SK-N-SH (cell line): ENCODE results near the gene KDM1A. TPM values are rescaled to one million over a fixed set of nuclear protein-coding genes. Genes with fewer than 3 reads are reported as not detected.

Source experiments
- CTCF ChIA-PET: fragments of 300-600, 350-600 bp; formaldehyde crosslinking; extraction: SDS; loops from one replicate; lab custom pipeline; 2021; lab: Yijun Ruan, JAX
- POLR2A ChIA-PET: fragments of 350-600 bp; sonication (Branson Sonifier 250); formaldehyde crosslinking; extraction: SDS; loops from one replicate; lab custom pipeline; 2020; ENCODE audit warnings: antibody characterized with exemption, inconsistent platforms; lab: Yijun Ruan, JAX
- DNase-seq: peaks from one replicate; pipeline ENCODE4 v3.0.0; 2012
- H2AFZ ChIP-seq: fragments of 200-600 bp; sonication (generic); 2 replicates; pipeline ENCODE4 v1.8.1; 2016; ENCODE audit warnings: antibody characterized with exemption, mild to moderate bottlenecking, low read depth
- H3F3A ChIP-seq: fragments of 200-600 bp; sonication (generic); replicated peaks from 2 replicates; pipeline ENCODE3; 2016; ENCODE audit warnings: antibody characterized with exemption, mild to moderate bottlenecking; ENCODE audit not compliant: insufficient read depth
- H3K27ac ChIP-seq, 2 experiments: fragments of 200-500 bp in 1 of 2; fragments of 200-600 bp in 1 of 2; sonication (Bioruptor generic) in 1 of 2; sonication (generic), shearing (Covaris generic) in 1 of 2; 2 replicates each; pipeline versions ENCODE4 v1.5.1 to v1.6.1; 2014 to 2016; ENCODE audit warnings: low read depth in 2 of 2, inconsistent platforms in 1 of 2, low read length in 1 of 2, mild to moderate bottlenecking in 1 of 2, mixed read lengths in 1 of 2
- H3K27me3 ChIP-seq: fragments of 200-600 bp; sonication (generic), shearing (Covaris generic); 2 replicates; pipeline ENCODE4 v1.6.1; 2016; ENCODE audit warnings: mixed run types; ENCODE audit not compliant: insufficient read depth
- H3K36me3 ChIP-seq, 2 experiments: fragments of 200-500 bp in 1 of 2; fragments of 200-600 bp in 1 of 2; sonication (Bioruptor generic) in 1 of 2; sonication (generic) in 1 of 2; replicated peaks in 1 of 2; 2 replicates each; pipeline versions ENCODE3 to v1.5.1; 2014 to 2016; ENCODE audit warnings: low read length in 1 of 2, mild to moderate bottlenecking in 1 of 2; ENCODE audit not compliant: insufficient read depth in 2 of 2, control insufficient read depth in 1 of 2
- H3K4me1 ChIP-seq, 2 experiments: fragments of 200-500 bp in 1 of 2; fragments of 200-600 bp in 1 of 2; sonication (Bioruptor generic) in 1 of 2; sonication (generic), shearing (Covaris generic) in 1 of 2; 2 replicates each; pipeline versions ENCODE4 v1.5.1 to v1.6.1; 2014 to 2016; ENCODE audit warnings: low read depth in 1 of 2, low read length in 1 of 2, mixed run types in 1 of 2; ENCODE audit not compliant: insufficient read depth in 2 of 2, control insufficient read depth in 1 of 2
- H3K4me2 ChIP-seq: fragments of 200-600 bp; sonication (generic), shearing (Covaris generic); 2 replicates; pipeline ENCODE4 v1.6.1; 2017; ENCODE audit warnings: mixed run types
- H3K4me3 ChIP-seq, 2 experiments: fragments of 200-500 bp in 1 of 2; fragments of 200-600 bp in 1 of 2; sonication (Bioruptor generic) in 1 of 2; sonication (generic), shearing (Covaris generic) in 1 of 2; 2 replicates each; pipeline versions ENCODE4 v1.5.1 to v1.8.1; 2014 to 2016; ENCODE audit warnings: low read depth in 2 of 2, inconsistent platforms in 1 of 2, low read length in 1 of 2, mild to moderate bottlenecking in 1 of 2, mixed read lengths in 1 of 2, moderate library complexity in 1 of 2
- H3K79me2 ChIP-seq: fragments of 200-600 bp; sonication (generic); 2 replicates; pipeline ENCODE4 v1.8.1; 2017; ENCODE audit warnings: mild to moderate bottlenecking; ENCODE audit not compliant: insufficient read depth
- H3K9ac ChIP-seq: fragments of 200-600 bp; sonication (generic); 2 replicates; pipeline ENCODE4 v1.6.1; 2017; ENCODE audit warnings: mixed run types
- H3K9me2 ChIP-seq: fragments of 200-600 bp; sonication (generic); 2 replicates; pipeline ENCODE4 v1.6.1; 2017; ENCODE audit warnings: mixed run types
- H3K9me3 ChIP-seq: fragments of 200-600 bp; sonication (generic); 2 replicates; pipeline ENCODE4 v1.6.1; 2017; ENCODE audit warnings: mixed run types, mild to moderate bottlenecking, moderate library complexity
- H4K20me1 ChIP-seq: fragments of 200-600 bp; sonication (generic); 2 replicates; pipeline ENCODE4 v1.6.1; 2017; ENCODE audit warnings: mild to moderate bottlenecking, mixed run types; ENCODE audit not compliant: insufficient read depth
- CHD2 ChIP-seq: fragments of 150-350 bp; IDR thresholded peaks from 2 replicates; pipeline ENCODE4 v1.6.1; 2018; ENCODE audit warnings: low read length; ENCODE audit not compliant: partially characterized antibody
- CTCF ChIP-seq: fragments of 200-600 bp; sonication (generic); IDR thresholded peaks from 2 replicates; pipeline ENCODE4 v1.6.1; 2017; ENCODE audit warnings: antibody characterized with exemption, mild to moderate bottlenecking, moderate library complexity
- ELF1 ChIP-seq: IDR thresholded peaks from 2 replicates; pipeline ENCODE4 v1.4.0; 2012
- EP300 ChIP-seq, 2 experiments: IDR thresholded peaks; 2 replicates each; pipeline versions ENCODE4 v1.4.0 to v1.6.1; 2012; ENCODE audit warnings: borderline replicate concordance in 1 of 2, low read depth in 1 of 2, low read length in 1 of 2
- EZH2phosphoT487 ChIP-seq: fragments of 200-600 bp; sonication (generic); IDR thresholded peaks from 2 replicates; pipeline ENCODE4 v1.6.1; 2017; ENCODE audit warnings: low read depth, mixed run types, mild to moderate bottlenecking, antibody characterized with exemption, moderate library complexity, borderline replicate concordance
- GATA2 ChIP-seq: sonication (generic); formaldehyde crosslinking; IDR thresholded peaks from 2 replicates; pipeline ENCODE4 v1.5.0; 2020; ENCODE audit warnings: mild to moderate bottlenecking, missing genetic modification reagents
- MEF2A ChIP-seq: IDR thresholded peaks from 2 replicates; pipeline ENCODE4 v1.4.0; 2012; ENCODE audit warnings: low read depth, borderline replicate concordance
- MXI1 ChIP-seq: IDR thresholded peaks from 2 replicates; pipeline ENCODE4 v1.6.1; 2012; ENCODE audit warnings: mild to moderate bottlenecking, low read depth, low read length, improper control_type of control experiment
- RAD21 ChIP-seq: IDR thresholded peaks from 2 replicates; pipeline ENCODE4 v1.6.1; 2012; ENCODE audit warnings: mild to moderate bottlenecking, low read length
- RCOR1 ChIP-seq: fragments of 150-350 bp; IDR thresholded peaks from 2 replicates; pipeline ENCODE4 v1.6.1; 2017; ENCODE audit warnings: antibody characterized with exemption, low read length
- RFX5 ChIP-seq: IDR thresholded peaks from 2 replicates; pipeline ENCODE4 v1.6.1; 2012; ENCODE audit warnings: mild to moderate bottlenecking, improper control_type of control experiment, low read length
- RXRA ChIP-seq: IDR thresholded peaks from 2 replicates; pipeline ENCODE4 v1.4.0; 2012; ENCODE audit warnings: low read depth, mild to moderate bottlenecking, borderline replicate concordance
- SIN3A ChIP-seq: IDR thresholded peaks from 2 replicates; pipeline ENCODE4 v1.6.1; 2012; ENCODE audit warnings: low read depth, mild to moderate bottlenecking, low read length, moderate library complexity, borderline replicate concordance
- TAF1 ChIP-seq: IDR thresholded peaks from 2 replicates; pipeline ENCODE4 v1.6.1; 2012; ENCODE audit warnings: low read depth, mild to moderate bottlenecking, low read length, moderate library complexity, borderline replicate concordance
- TCF12 ChIP-seq: IDR thresholded peaks from 2 replicates; pipeline ENCODE4 v1.4.0; 2012
- TEAD4 ChIP-seq: IDR thresholded peaks from 2 replicates; pipeline ENCODE4 v1.4.0; 2012; ENCODE audit warnings: mild to moderate bottlenecking, borderline replicate concordance; ENCODE audit not compliant: insufficient read depth
- USF2 ChIP-seq: fragments of 150-350 bp; IDR thresholded peaks from 2 replicates; pipeline ENCODE4 v1.6.1; 2017; ENCODE audit warnings: antibody characterized with exemption, low read length, low read depth, borderline replicate concordance
- YY1 ChIP-seq: IDR thresholded peaks from 2 replicates; pipeline ENCODE4 v1.4.0; 2012; ENCODE audit warnings: low read depth, mild to moderate bottlenecking
- WGBS: methylation state at CpG from one replicate; pipeline ENCODE4 v1.1.6; 2017; ENCODE audit warnings: low lambda C conversion rate; 5-methylcytosine and 5-hydroxymethylcytosine counted together
- polyA plus RNA-seq, 3 experiments: library from polyadenylated mRNA; depleted of rRNA; stranded (reverse); fragments of >200 nt; gene quantifications; 2 replicates each; pipeline ENCODE4 v1.2.3, GENCODE V29; 2012

The KDM1A gene
- polyA plus RNA-seq, 1 of the 3 experiments (the other 2 are of a cell fraction) = 71.0 TPM

- DNase-seq = no peak
- Histone ChIP-seq H3K79me2 (peaks cover 99% of the 10 kb centered on the region), H3K36me3 (peaks cover 0 to 11% of the 10 kb centered on the region in 2 experiments), H3K4me2 (no peak overlapping the region), H4K20me1 (peaks cover 54% of the 10 kb centered on the region), H3K4me3 (no peak overlapping the region), H3K9me3 (no peaks in the 10 kb centered on the region), H3K27ac (peak overlapping the region in 1 of 2 experiments; percentile 45; a peak in 1 of 4 replicates), H3F3A (peaks cover 29% of the 10 kb centered on the region), H3K27me3 (no peaks in the 10 kb centered on the region), H3K9me2 (no peaks in the 10 kb centered on the region), H3K4me1 (peaks cover 0 to 23% of the 10 kb centered on the region in 2 experiments; a peak in 2 of 4 replicates), H3K9ac (no peak overlapping the region), H2AFZ (no peak overlapping the region)
- TF ChIP-seq CHD2 = no peak
- TF ChIP-seq SIN3A = no peak
- TF ChIP-seq MEF2A = no peak
- TF ChIP-seq EZH2phosphoT487 = no peak
- TF ChIP-seq RXRA = no peak
- no peak for TF ChIP-seq EP300 (IDR thresholded peaks at IDR 0.05; ENCODE audit: borderline replicate concordance in 1 of 2, low read depth in 1 of 2, low read length in 1 of 2)
- TF ChIP-seq TEAD4 = no peak
- no peak for TF ChIP-seq YY1
- TF ChIP-seq CTCF = no peak
- TF ChIP-seq TCF12 = no peak
- no peak for TF ChIP-seq RCOR1
- no peak for TF ChIP-seq RFX5
- TF ChIP-seq MXI1 = no peak
- POLR2A ChIA-PET = no interaction called here
- CTCF ChIA-PET = interaction anchor here (4.1 kb wide), 1 partner anchor 31 kb away, joined by 17 read pairs; no protein-coding TSS in a partner anchor
These were observed 110.6 kb downstream of the KDM1A start for GRCh38 chr1:23129846-23130245.

- CTCF ChIA-PET = interaction anchor here (1.3 to 3.0 kb wide), 3 partner anchors 12 to 53 kb away, joined by 6 to 11 read pairs (median 10); no protein-coding TSS in a partner anchor
- H4K20me1 ChIP-seq = peaks cover 67% of the 10 kb centered on the region
These were observed 112.8 kb downstream of the KDM1A start for GRCh38 chr1:23132033-23132432.

More at GRCh38 chr1:23132033-23132432, 112.8 kb downstream of the KDM1A start:
- Histone ChIP-seq H3K9me2 (no peaks in the 10 kb centered on the region), H3K9me3 (no peaks in the 10 kb centered on the region), H2AFZ (no peak overlapping the region), H3K4me1 (peaks cover 0 to 12% of the 10 kb centered on the region in 2 experiments; a peak in 1 of 4 replicates), H3K4me3 (no peak overlapping the region), H3K79me2 (peaks cover 99% of the 10 kb centered on the region), H3F3A (peaks cover 34% of the 10 kb centered on the region), H3K27ac (no peak overlapping the region), H3K4me2 (no peak overlapping the region), H3K9ac (no peak overlapping the region), H3K27me3 (no peaks in the 10 kb centered on the region), H3K36me3 (peaks cover 0 to 14% of the 10 kb centered on the region in 2 experiments)
- no peak for DNase-seq
- POLR2A ChIA-PET = no interaction called here
- TF ChIP-seq GATA2 (CRISPR knock-in tag) (no peak), ELF1 (no peak), MEF2A (no peak), SIN3A (no peak), RAD21 (no peak), EZH2phosphoT487 (no peak), CTCF (no peak), TEAD4 (no peak), USF2 (no peak), TAF1 (no peak)
- 71% methylated on average over 1 of the region's 1 CpG for WGBS
